Neural progenitor cell (in vitro differentiated cells): ENCODE data around the gene NLRP9. TPM values are rescaled to one million over a fixed set of nuclear protein-coding genes. Genes with fewer than 3 reads are reported as not detected.

ENCODE experiments used
- DNase-seq: peaks from one replicate; pipeline ENCODE4 v3.0.0-alpha.2; 2016; ENCODE audit warnings: low spot score
- H2AFZ ChIP-seq: fragments of 200-600 bp; sonication (generic); replicated peaks from 2 replicates; pipeline ENCODE4 v1.6.1; 2016; ENCODE audit warnings: antibody characterized with exemption
- H3F3A ChIP-seq: fragments of 200-600 bp; sonication (generic); 2 replicates; pipeline ENCODE4 v1.6.1; 2016; ENCODE audit warnings: antibody characterized with exemption, low read depth
- H3K27ac ChIP-seq: fragments of 200-600 bp; sonication (generic); 2 replicates; pipeline ENCODE4 v1.5.1; 2016; ENCODE audit warnings: mild to moderate bottlenecking
- H3K27me3 ChIP-seq: fragments of 200-600 bp; sonication (generic); 2 replicates; pipeline ENCODE4 v1.6.1; 2016; ENCODE audit warnings: mild to moderate bottlenecking, moderate library complexity
- H3K36me3 ChIP-seq: fragments of 200-600 bp; sonication (generic); 2 replicates; pipeline ENCODE4 v1.5.1; 2016
- H3K4me1 ChIP-seq: fragments of 200-600 bp; sonication (generic); 2 replicates; pipeline ENCODE4 v1.6.1; 2016; ENCODE audit warnings: mixed run types
- H3K4me2 ChIP-seq: fragments of 200-600 bp; sonication (generic); 2 replicates; pipeline ENCODE4 v1.6.1; 2016
- H3K4me3 ChIP-seq: fragments of 200-600 bp; sonication (generic); 2 replicates; pipeline ENCODE4 v1.5.1; 2016
- H3K79me2 ChIP-seq: fragments of 200-600 bp; sonication (generic); 2 replicates; pipeline ENCODE4 v1.6.1; 2016; ENCODE audit warnings: low read depth
- H3K9ac ChIP-seq: fragments of 200-600 bp; sonication (generic); 2 replicates; pipeline ENCODE4 v1.6.1; 2016
- H3K9me3 ChIP-seq: fragments of 200-600 bp; sonication (generic); 2 replicates; pipeline ENCODE4 v1.5.1; 2016; ENCODE audit warnings: low read depth
- H4K20me1 ChIP-seq: fragments of 200-600 bp; sonication (generic); 2 replicates; pipeline ENCODE4 v1.6.1; 2016; ENCODE audit warnings: low read depth
- H3K27ac Mint-ChIP-seq: 3 replicates; pipeline ENCODE4 v1.8.0; 2021; ENCODE audit warnings: mixed read lengths
- H3K27me3 Mint-ChIP-seq: 2 replicates; pipeline ENCODE4 v1.8.0; 2022; ENCODE audit warnings: low read depth, mild to moderate bottlenecking, inconsistent platforms, moderate library complexity, mixed read lengths; ENCODE audit not compliant: insufficient read depth
- H3K36me3 Mint-ChIP-seq: 3 replicates; pipeline ENCODE4 v1.8.0; 2021; ENCODE audit warnings: mixed read lengths
- H3K4me1 Mint-ChIP-seq: 3 replicates; pipeline ENCODE4 v1.8.0; 2021; ENCODE audit warnings: mixed read lengths
- H3K4me3 Mint-ChIP-seq: 3 replicates; pipeline ENCODE4 v1.8.0; 2021; ENCODE audit warnings: mild to moderate bottlenecking, moderate library complexity, mixed read lengths
- H3K9me3 Mint-ChIP-seq: 3 replicates; pipeline ENCODE4 v1.8.0; 2020; ENCODE audit warnings: mixed read lengths
- EZH2 ChIP-seq: fragments of 200-600 bp; sonication (generic); IDR thresholded peaks from 2 replicates; pipeline ENCODE4 v1.6.1; 2017; ENCODE audit warnings: antibody characterized with exemption, mild to moderate bottlenecking, moderate library complexity
- EZH2phosphoT487 ChIP-seq: fragments of 200-600 bp; sonication (generic); IDR thresholded peaks from 2 replicates; pipeline ENCODE4 v1.6.1; 2017; ENCODE audit warnings: antibody characterized with exemption
- total RNA-seq: library from RNA; depleted of rRNA; stranded (reverse); fragments of >200 nt; gene quantifications from 2 replicates; pipeline ENCODE4 v1.2.3, GENCODE V29; 2015; ENCODE audit warnings: low replicate concordance
- TF ChIP-seq, protein P1 (sequence below): fragments of 200-600 bp; sonication (generic); IDR thresholded peaks from 2 replicates; pipeline ENCODE4 v1.5.1; 2017; ENCODE audit warnings: antibody characterized with exemption, mild to moderate bottlenecking

NLRP9 gene
- total RNA-seq, 1 donor from 2014 or later: not detected

DNA sequence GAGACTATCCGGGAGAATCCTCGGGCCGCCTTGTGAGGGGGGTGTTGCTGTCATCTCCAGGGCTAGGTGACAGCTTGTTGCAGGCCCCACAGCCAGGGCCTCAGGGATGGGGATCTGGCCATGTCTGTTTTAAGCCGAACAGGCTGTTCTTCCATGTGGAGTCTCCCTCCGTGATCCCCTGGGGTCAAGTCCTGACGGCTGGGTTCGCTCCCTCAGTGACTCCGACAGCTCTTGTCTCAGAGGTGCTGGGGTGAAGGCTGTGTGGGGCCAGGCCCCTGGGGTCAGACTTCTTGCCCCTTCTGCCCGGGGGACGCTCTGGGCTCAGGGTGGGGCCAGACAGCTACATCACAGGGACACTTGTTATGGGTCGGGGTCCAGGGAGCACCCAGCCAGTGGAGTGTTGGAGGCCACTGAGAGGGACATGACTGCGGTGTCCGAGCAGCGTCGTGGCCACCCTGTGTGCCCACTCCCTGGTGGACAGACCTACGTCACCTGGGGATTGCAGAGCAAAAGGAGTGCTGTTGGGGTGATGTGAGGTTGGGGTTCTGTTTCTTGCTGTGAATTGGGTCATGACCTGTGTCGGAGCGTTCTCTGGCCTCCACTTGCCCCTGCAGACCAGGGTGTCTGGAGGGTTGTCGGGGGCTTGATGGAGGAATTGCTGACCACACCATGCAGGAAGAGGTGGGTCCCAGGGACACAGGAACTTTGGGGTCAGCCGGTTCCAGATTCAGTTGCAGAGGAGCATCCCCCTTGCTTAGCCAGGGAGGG, 41.7 kb downstream of the NLRP9 start:
- H3K36me3 ChIP-seq: no peaks in the 10 kb centered on the region
- H3K27me3 ChIP-seq: no peaks in the 10 kb centered on the region

DNA sequence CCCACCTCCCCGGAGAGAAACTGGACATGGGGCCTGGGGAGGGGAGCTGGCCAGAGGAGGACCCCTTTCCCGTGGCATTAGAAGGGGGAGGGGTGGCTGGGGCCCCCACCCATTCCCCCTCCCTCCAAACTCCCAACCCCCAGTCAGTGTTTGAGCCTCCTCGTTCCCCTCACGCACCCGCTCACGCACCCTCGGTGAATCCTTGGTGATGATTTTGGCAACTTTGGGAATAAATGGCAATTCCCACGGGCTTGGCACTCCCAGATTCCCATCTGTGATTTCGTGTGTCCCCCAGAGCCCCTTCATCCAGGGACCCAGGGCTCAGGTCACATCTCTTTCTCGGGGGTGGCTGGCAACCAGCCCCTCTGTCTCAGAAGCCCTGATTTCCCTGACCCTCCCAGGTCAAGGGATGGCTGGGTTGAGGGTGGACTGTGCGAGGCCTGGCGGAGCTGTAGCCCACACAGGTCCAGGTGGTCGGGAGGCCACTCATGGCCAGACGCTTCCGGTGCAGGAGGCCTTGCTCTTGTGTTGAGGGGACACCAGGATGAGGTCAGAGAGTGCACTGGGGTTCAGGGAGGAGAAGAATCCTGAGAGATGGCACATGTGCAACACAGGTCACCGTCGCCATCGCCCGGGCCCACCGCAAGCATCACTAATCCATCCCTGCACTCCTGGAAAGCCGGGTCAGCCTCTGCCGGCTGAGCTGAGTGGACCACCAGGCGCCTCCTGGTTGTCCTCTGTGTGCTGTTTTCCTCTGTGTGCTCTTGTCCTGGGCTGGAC, 42.5 kb downstream of the NLRP9 start:
- no peak for TF ChIP-seq EZH2
- TF ChIP-seq, protein P1, sequence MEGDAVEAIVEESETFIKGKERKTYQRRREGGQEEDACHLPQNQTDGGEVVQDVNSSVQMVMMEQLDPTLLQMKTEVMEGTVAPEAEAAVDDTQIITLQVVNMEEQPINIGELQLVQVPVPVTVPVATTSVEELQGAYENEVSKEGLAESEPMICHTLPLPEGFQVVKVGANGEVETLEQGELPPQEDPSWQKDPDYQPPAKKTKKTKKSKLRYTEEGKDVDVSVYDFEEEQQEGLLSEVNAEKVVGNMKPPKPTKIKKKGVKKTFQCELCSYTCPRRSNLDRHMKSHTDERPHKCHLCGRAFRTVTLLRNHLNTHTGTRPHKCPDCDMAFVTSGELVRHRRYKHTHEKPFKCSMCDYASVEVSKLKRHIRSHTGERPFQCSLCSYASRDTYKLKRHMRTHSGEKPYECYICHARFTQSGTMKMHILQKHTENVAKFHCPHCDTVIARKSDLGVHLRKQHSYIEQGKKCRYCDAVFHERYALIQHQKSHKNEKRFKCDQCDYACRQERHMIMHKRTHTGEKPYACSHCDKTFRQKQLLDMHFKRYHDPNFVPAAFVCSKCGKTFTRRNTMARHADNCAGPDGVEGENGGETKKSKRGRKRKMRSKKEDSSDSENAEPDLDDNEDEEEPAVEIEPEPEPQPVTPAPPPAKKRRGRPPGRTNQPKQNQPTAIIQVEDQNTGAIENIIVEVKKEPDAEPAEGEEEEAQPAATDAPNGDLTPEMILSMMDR: no peak
- no peak for TF ChIP-seq EZH2phosphoT487
- no peaks in the 10 kb centered on the region for H3K4me1 Mint-ChIP-seq
- no peak overlapping the region for H3K9ac ChIP-seq
- H3K9me3 Mint-ChIP-seq: peaks cover 1% of the 10 kb centered on the region
- H3K36me3 Mint-ChIP-seq: peaks cover 19% of the 10 kb centered on the region
- H3K4me3 ChIP-seq: no peak overlapping the region
- H3K79me2 ChIP-seq: no peaks in the 10 kb centered on the region
- no peak overlapping the region for H3K27ac ChIP-seq
- no peaks in the 10 kb centered on the region for H3K27me3 ChIP-seq
- no peak overlapping the region for H3K4me3 Mint-ChIP-seq
- no peak overlapping the region for H3K27ac Mint-ChIP-seq
- no peaks in the 10 kb centered on the region for H4K20me1 ChIP-seq
- no peaks in the 10 kb centered on the region for H3K4me1 ChIP-seq
- H3K27me3 Mint-ChIP-seq: peaks cover 8% of the 10 kb centered on the region
- H2AFZ ChIP-seq: no peak overlapping the region
- H3K36me3 ChIP-seq: no peaks in the 10 kb centered on the region
- H3K4me2 ChIP-seq: no peak overlapping the region
- DNase-seq: no peak
- H3K9me3 ChIP-seq: no peaks in the 10 kb centered on the region
- no peaks in the 10 kb centered on the region for H3F3A ChIP-seq

More for the DNA sequence above, 41.7 kb downstream of the NLRP9 start:
- Histone ChIP-seq H3K9me3 (no peaks in the 10 kb centered on the region), H2AFZ (no peak overlapping the region), H3K79me2 (no peaks in the 10 kb centered on the region), H3K9ac (no peak overlapping the region), H4K20me1 (no peaks in the 10 kb centered on the region), H3K27ac (no peak overlapping the region), H3K4me2 (no peak overlapping the region), H3F3A (no peaks in the 10 kb centered on the region), H3K4me3 (no peak overlapping the region), H3K4me1 (no peaks in the 10 kb centered on the region)
- peaks cover 3% of the 10 kb centered on the region for H3K9me3 Mint-ChIP-seq
- no peak overlapping the region for H3K27ac Mint-ChIP-seq
- H3K36me3 Mint-ChIP-seq: peaks cover 21% of the 10 kb centered on the region
- H3K27me3 Mint-ChIP-seq: peaks cover 8% of the 10 kb centered on the region
- H3K4me1 Mint-ChIP-seq: no peaks in the 10 kb centered on the region
- TF ChIP-seq EZH2phosphoT487 (no peak), EZH2 (no peak)
- TF ChIP-seq, protein P1: no peak
- no peak overlapping the region for H3K4me3 Mint-ChIP-seq
- DNase-seq: no peak

DNA sequence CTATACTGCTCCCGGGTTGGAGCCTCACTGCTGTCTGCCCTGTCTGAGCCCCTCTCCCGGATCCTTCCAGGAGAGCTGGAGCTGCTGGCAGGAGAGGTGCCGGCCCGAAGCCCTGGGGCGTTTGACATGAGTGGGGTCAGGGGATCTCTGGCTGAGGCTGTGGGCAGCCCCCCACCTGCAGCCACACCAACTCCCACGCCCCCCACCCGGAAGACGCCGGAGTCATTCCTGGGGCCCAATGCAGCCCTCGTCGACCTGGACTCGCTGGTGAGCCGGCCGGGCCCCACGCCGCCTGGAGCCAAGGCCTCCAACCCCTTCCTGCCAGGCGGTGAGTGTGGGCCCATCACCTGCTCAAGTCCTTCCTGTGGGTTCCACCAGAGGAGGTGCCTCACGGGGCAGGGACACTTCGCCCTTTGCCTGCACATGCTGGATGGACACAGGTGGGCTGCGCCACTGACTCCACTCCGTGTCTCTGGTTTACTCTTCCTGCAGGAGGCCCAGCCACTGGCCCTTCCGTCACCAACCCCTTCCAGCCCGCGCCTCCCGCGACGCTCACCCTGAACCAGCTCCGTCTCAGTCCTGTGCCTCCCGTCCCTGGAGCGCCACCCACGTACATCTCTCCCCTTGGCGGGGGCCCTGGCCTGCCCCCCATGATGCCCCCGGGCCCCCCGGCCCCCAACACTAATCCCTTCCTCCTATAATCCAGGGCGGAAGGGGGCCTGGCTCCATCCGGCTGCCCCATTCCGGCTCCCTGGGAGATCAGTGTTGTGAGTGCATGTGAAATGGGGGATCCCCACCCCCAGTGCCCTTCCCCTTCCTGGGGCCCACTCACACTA, 43.3 kb downstream of the NLRP9 start:
- H3K36me3 ChIP-seq: no peaks in the 10 kb centered on the region

More for the DNA sequence above, 43.3 kb downstream of the NLRP9 start:
- no peaks in the 10 kb centered on the region for H3K79me2 ChIP-seq
- no peak for DNase-seq
- no peak overlapping the region for H3K4me3 ChIP-seq
- H3K9ac ChIP-seq: no peak overlapping the region
- no peak overlapping the region for H3K4me2 ChIP-seq
- Mint-ChIP-seq H3K4me1 (no peaks in the 10 kb centered on the region), H3K27ac (no peak overlapping the region), H3K36me3 (peaks cover 16% of the 10 kb centered on the region), H3K27me3 (peaks cover 6% of the 10 kb centered on the region), H3K9me3 (no peaks in the 10 kb centered on the region), H3K4me3 (no peak overlapping the region)
- no peak overlapping the region for H2AFZ ChIP-seq
- H3K27me3 ChIP-seq: no peaks in the 10 kb centered on the region
- no peaks in the 10 kb centered on the region for H3K9me3 ChIP-seq
- no peaks in the 10 kb centered on the region for H3K4me1 ChIP-seq
- H3K27ac ChIP-seq: no peak overlapping the region
- no peak for TF ChIP-seq EZH2
- TF ChIP-seq EZH2phosphoT487: no peak
- TF ChIP-seq, protein P1: no peak
- no peaks in the 10 kb centered on the region for H3F3A ChIP-seq
- no peaks in the 10 kb centered on the region for H4K20me1 ChIP-seq
